GM18511 (cell line): ENCODE data around the gene GTF3C1.

Source experiments
- ATAC-seq: cut with Tn5 transposase; IDR thresholded peaks from one replicate; pipeline ENCODE4 v1.9.1; 2021; ENCODE audit warnings: mild to moderate bottlenecking, moderate library complexity; ENCODE audit not compliant: unreplicated experiment

Gene GTF3C1

GRCh38 chr16:27489906-27490305 lies 59.8 kb downstream of the GTF3C1 start:
- ATAC-seq = no peak

GRCh38 chr16:27489421-27489820 lies 60.3 kb downstream of the GTF3C1 start:
- no peak for ATAC-seq

GRCh38 chr16:27486760-27487159 lies 63.0 kb downstream of the GTF3C1 start:
- ATAC-seq = no peak

GRCh38 chr16:27486344-27486743 lies 63.4 kb downstream of the GTF3C1 start:
- no peak for ATAC-seq

- no peak for ATAC-seq
These were observed 63.9 kb downstream of the GTF3C1 start for GRCh38 chr16:27485811-27486210.

- no peak for ATAC-seq
These were observed 64.6 kb downstream of the GTF3C1 start for GRCh38 chr16:27485126-27485525.

GRCh38 chr16:27483624-27484023 lies 66.1 kb downstream of the GTF3C1 start:
- ATAC-seq = no peak

- ATAC-seq = no peak
These were observed 66.7 kb downstream of the GTF3C1 start for GRCh38 chr16:27483088-27483437.

GRCh38 chr16:27482397-27483087 lies 67.2 kb downstream of the GTF3C1 start:
- no peak for ATAC-seq

GRCh38 chr16:27481282-27481934 lies 68.3 kb downstream of the GTF3C1 start:
- no peak for ATAC-seq

GRCh38 chr16:27480761-27481160 lies 69.0 kb downstream of the GTF3C1 start:
- no peak for ATAC-seq

- ATAC-seq = no peak
These were observed 73.5 kb downstream of the GTF3C1 start for GRCh38 chr16:27476240-27476639.

- no peak for ATAC-seq
These were observed 74.2 kb downstream of the GTF3C1 start for GRCh38 chr16:27475561-27475960.

- ATAC-seq = no peak
These were observed 74.8 kb downstream of the GTF3C1 start for GRCh38 chr16:27474921-27475320.

- ATAC-seq = no peak
These were observed 75.7 kb downstream of the GTF3C1 start for GRCh38 chr16:27474041-27474440.

- ATAC-seq = no peak
These were observed 76.4 kb downstream of the GTF3C1 start for GRCh38 chr16:27473101-27473900.

- ATAC-seq = no peak
These were observed 77.4 kb downstream of the GTF3C1 start for GRCh38 chr16:27472091-27473020.

- no peak for ATAC-seq
These were observed 78.1 kb downstream of the GTF3C1 start for GRCh38 chr16:27471661-27472060.

GRCh38 chr16:27470567-27471431 lies 78.9 kb downstream of the GTF3C1 start:
- no peak for ATAC-seq
